Keratinocyte (primary cell): ENCODE results near the gene ADAMTS2. TPM values are rescaled to one million over a fixed set of nuclear protein-coding genes. Genes with fewer than 3 reads are reported as not detected.

Experiments used
- DNase-seq: peaks from one replicate; pipeline ENCODE4 v3.0.0-alpha.2; 2011; ENCODE audit warnings: low read depth, missing footprints, low spot score
- FAIRE-seq: peaks from 2 replicates; lab custom pipeline; 2011; peaks lifted over from hg19 to GRCh38; lab: Jason Lieb, UNC
- H2AFZ ChIP-seq: 2 replicates; pipeline ENCODE4 v1.6.0; 2012; ENCODE audit warnings: low read length, control low read depth, inconsistent platforms; ENCODE audit not compliant: control insufficient read depth
- H3K27ac ChIP-seq: 2 replicates; pipeline ENCODE4 v1.5.1; 2011; ENCODE audit warnings: low read length; ENCODE audit not compliant: control insufficient read depth, insufficient read depth
- H3K27me3 ChIP-seq: 3 replicates; pipeline ENCODE4 v1.6.0; 2011; ENCODE audit warnings: low read length; ENCODE audit not compliant: control insufficient read depth, insufficient read depth; ENCODE audit errors: extremely low read depth
- H3K36me3 ChIP-seq, 2 experiments: 2 replicates in 1 of 2; 3 replicates in 1 of 2; pipeline ENCODE4 v1.5.1; 2011; ENCODE audit warnings: low read length in 2 of 2, mild to moderate bottlenecking in 1 of 2; ENCODE audit not compliant: control insufficient read depth in 2 of 2, insufficient read depth in 2 of 2; ENCODE audit errors: extremely low read depth in 1 of 2
- H3K4me1 ChIP-seq: 3 replicates; pipeline ENCODE4 v1.5.1; 2011; ENCODE audit warnings: low read length; ENCODE audit not compliant: control insufficient read depth, insufficient read depth; ENCODE audit errors: extremely low read depth
- H3K4me2 ChIP-seq: 3 replicates; pipeline ENCODE4 v1.6.0; 2011; ENCODE audit warnings: low read depth, low read length; ENCODE audit not compliant: control insufficient read depth, insufficient read depth; ENCODE audit errors: extremely low read depth
- H3K4me3 ChIP-seq, 3 experiments: fragments of 200-600 bp in 1 of 3; sonication (generic) in 1 of 3; 2 replicates in 2 of 3; 3 replicates in 1 of 3; pipeline ENCODE4 v1.5.1; 2011 to 2016; ENCODE audit warnings: low read length in 3 of 3, mild to moderate bottlenecking in 3 of 3, control low read depth in 2 of 3, inconsistent platforms in 1 of 3, low read depth in 1 of 3, mixed read lengths in 1 of 3, mixed run types in 1 of 3, moderate library complexity in 1 of 3; ENCODE audit not compliant: control insufficient read depth in 2 of 3, insufficient read depth in 2 of 3; ENCODE audit errors: extremely low read depth in 1 of 3
- H3K79me2 ChIP-seq: 2 replicates; pipeline ENCODE4 v1.6.0; 2012; ENCODE audit warnings: low read length; ENCODE audit not compliant: control insufficient read depth, insufficient read depth
- H3K9ac ChIP-seq: 3 replicates; pipeline ENCODE4 v1.6.0; 2011; ENCODE audit warnings: low read length; ENCODE audit not compliant: control insufficient read depth, insufficient read depth; ENCODE audit errors: extremely low read depth
- H3K9me1 ChIP-seq: 3 replicates; pipeline ENCODE4 v1.6.0; 2011; ENCODE audit warnings: low read length; ENCODE audit not compliant: control insufficient read depth, insufficient read depth; ENCODE audit errors: extremely low read depth
- H3K9me3 ChIP-seq: 2 replicates; pipeline ENCODE4 v1.5.1; 2012; ENCODE audit warnings: low read depth, low read length; ENCODE audit not compliant: control insufficient read depth
- H4K20me1 ChIP-seq: 3 replicates; pipeline ENCODE4 v1.6.0; 2011; ENCODE audit warnings: low read length; ENCODE audit not compliant: control insufficient read depth, insufficient read depth; ENCODE audit errors: extremely low read depth
- EZH2 ChIP-seq: IDR thresholded peaks from one replicate; pipeline ENCODE4 v1.6.1; 2012; ENCODE audit warnings: inconsistent platforms, mild to moderate bottlenecking, low read length, moderate library complexity
- dilution Hi-C: fragments of 300-500 bp; cut with MboI; formaldehyde crosslinking; loops from one replicate; pipeline ENCODE4 v1.7.0; 2020; ENCODE audit warnings: low sequenced_read_pairs; ENCODE audit not compliant: extremely low pct_ligation_motif_present
- polyA plus RNA-seq, 5 experiments: library from polyadenylated mRNA; depleted of rRNA in 3 of 5; stranded (reverse) in 3 of 5; stranded (forward) in 1 of 5; unstranded in 1 of 5; fragments of >200 nt; gene quantifications; 1 replicate in 1 of 5; 2 replicates in 3 of 5; 3 replicates in 1 of 5; pipeline versions ENCODE4 v1.2.1 to v1.2.3, GENCODE V29; 2011 to 2012; ENCODE audit warnings: missing spikeins in 2 of 5, low read depth in 1 of 5, low replicate concordance in 1 of 5
- TF ChIP-seq, protein P1 (sequence below), 3 experiments: IDR thresholded peaks in 1 of 3; conservative IDR thresholded peaks in 1 of 3; optimal IDR thresholded peaks in 1 of 3; 2 replicates in 2 of 3; 3 replicates in 1 of 3; pipeline versions ENCODE3 to v1.5.1; 2011; ENCODE audit warnings: low read length in 3 of 3, mild to moderate bottlenecking in 3 of 3, moderate library complexity in 2 of 3, control low read depth in 1 of 3, inconsistent platforms in 1 of 3; ENCODE audit not compliant: insufficient read depth in 2 of 3; ENCODE audit errors: extremely low read depth in 1 of 3

Gene ADAMTS2
- polyA plus RNA-seq, 1 donor (not counting 4 experiments of a cell fraction or from before 2014, with no cell fraction given), result not detected

DNA sequence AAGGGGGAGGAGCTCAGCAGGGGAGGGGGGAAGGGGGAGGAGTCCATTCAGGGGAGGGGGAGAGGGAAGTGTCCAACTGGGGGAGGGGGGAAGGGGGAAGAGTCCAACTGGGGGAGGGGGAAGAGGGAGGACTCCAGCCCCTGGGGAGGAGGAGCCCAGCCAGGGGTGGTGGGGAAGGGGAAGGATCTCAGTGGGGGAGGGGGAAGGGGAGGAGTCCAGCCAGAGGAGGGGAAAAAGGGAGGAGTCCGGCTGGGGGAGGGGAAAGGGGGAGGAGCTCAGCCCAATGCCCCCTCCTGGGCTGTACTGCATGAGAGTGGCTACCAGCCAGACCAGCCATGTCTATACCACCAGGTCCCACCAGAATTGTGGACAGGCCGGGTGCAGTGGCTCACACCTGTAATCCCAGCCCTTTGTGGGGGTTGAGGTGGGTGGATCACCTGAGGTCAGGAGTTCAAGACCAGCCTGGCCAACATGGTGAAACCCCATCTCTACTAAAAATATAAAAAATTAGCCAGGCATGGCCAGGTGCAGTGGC, 30.6 kb upstream of the ADAMTS2 start:
- Histone ChIP-seq H2AFZ (no peak overlapping the region), H3K79me2 (no peaks in the 10 kb centered on the region), H3K4me3 (no peak overlapping the region), H4K20me1 (no peaks in the 10 kb centered on the region), H3K4me1 (no peaks in the 10 kb centered on the region), H3K27me3 (no peaks in the 10 kb centered on the region), H3K9me3 (peaks cover 14% of the 10 kb centered on the region), H3K27ac (no peak overlapping the region), H3K9ac (no peak overlapping the region), H3K4me2 (no peak overlapping the region), H3K36me3 (no peaks in the 10 kb centered on the region), H3K9me1 (no peaks in the 10 kb centered on the region)
- TF ChIP-seq, protein P1, sequence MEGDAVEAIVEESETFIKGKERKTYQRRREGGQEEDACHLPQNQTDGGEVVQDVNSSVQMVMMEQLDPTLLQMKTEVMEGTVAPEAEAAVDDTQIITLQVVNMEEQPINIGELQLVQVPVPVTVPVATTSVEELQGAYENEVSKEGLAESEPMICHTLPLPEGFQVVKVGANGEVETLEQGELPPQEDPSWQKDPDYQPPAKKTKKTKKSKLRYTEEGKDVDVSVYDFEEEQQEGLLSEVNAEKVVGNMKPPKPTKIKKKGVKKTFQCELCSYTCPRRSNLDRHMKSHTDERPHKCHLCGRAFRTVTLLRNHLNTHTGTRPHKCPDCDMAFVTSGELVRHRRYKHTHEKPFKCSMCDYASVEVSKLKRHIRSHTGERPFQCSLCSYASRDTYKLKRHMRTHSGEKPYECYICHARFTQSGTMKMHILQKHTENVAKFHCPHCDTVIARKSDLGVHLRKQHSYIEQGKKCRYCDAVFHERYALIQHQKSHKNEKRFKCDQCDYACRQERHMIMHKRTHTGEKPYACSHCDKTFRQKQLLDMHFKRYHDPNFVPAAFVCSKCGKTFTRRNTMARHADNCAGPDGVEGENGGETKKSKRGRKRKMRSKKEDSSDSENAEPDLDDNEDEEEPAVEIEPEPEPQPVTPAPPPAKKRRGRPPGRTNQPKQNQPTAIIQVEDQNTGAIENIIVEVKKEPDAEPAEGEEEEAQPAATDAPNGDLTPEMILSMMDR (optimal IDR thresholded peaks at IDR 0.05 in 1 of 3, IDR thresholded peaks at IDR 0.05 in 1 of 3, conservative IDR thresholded peaks at IDR 0.05 in 1 of 3; ENCODE audit: extremely low read depth in 1 of 3, insufficient read depth in 2 of 3, low read length in 3 of 3), result no peak
- TF ChIP-seq EZH2, result no peak
- dilution Hi-C loops, result no loop called here
- no peak for DNase-seq
- FAIRE-seq, result no peak

DNA sequence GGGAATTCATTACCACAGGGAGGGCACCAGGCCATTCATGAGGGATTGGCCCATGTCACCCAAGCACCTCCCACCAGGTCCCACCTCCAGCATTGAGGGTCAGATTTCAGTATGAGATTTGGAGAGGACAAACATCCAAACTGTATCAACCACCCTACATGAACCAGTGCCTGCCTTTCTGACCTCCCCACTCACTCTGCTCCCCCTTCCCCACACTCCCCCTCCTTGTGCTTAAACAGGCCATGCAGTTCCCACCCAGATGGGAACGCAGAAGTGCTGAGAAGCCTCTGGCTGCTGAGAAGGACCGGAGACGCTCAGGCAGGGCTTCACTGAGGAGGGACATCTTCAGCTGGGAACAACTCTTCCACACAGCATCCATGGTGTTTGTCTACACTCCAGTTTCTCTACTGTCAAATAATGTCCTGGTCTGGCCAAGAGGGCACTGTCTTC, 30.0 kb upstream of the ADAMTS2 start:
- Histone ChIP-seq H3K4me3 (no peak overlapping the region), H3K79me2 (no peaks in the 10 kb centered on the region), H3K4me2 (no peak overlapping the region), H3K27ac (no peak overlapping the region), H3K27me3 (no peaks in the 10 kb centered on the region), H2AFZ (no peak overlapping the region), H4K20me1 (no peaks in the 10 kb centered on the region), H3K36me3 (no peaks in the 10 kb centered on the region), H3K9ac (no peak overlapping the region), H3K4me1 (no peaks in the 10 kb centered on the region), H3K9me3 (peaks cover 14% of the 10 kb centered on the region), H3K9me1 (no peaks in the 10 kb centered on the region)
- TF ChIP-seq EZH2, result no peak
- TF ChIP-seq, protein P1 (optimal IDR thresholded peaks at IDR 0.05 in 1 of 3, IDR thresholded peaks at IDR 0.05 in 1 of 3, conservative IDR thresholded peaks at IDR 0.05 in 1 of 3; ENCODE audit: extremely low read depth in 1 of 3, insufficient read depth in 2 of 3, low read length in 3 of 3), result no peak
- DNase-seq, result no peak
- FAIRE-seq, result no peak
- dilution Hi-C loops, result no loop called here
